Mucosa of stomach (tissue), 1 donor: Measurements from ENCODE around the gene TGIF2.
"Not testable (repeated sequence)": the region's sequence is repeated elsewhere in the genome, so short reads cannot be mapped to it uniquely, and the experiment has no call there.

Experiments
- H3K27me3 ChIP-seq: one replicate; pipeline ENCODE4 v1.7.0; 2013; ENCODE audit warnings: mild to moderate bottlenecking, low read length; ENCODE audit not compliant: control insufficient read depth, insufficient read depth
- H3K36me3 ChIP-seq: one replicate; pipeline ENCODE4 v1.7.0; 2013; ENCODE audit warnings: low read length; ENCODE audit not compliant: control insufficient read depth, insufficient read depth
- H3K4me1 ChIP-seq: one replicate; pipeline ENCODE4 v1.7.0; 2013; ENCODE audit warnings: mild to moderate bottlenecking, low read length; ENCODE audit not compliant: control insufficient read depth, insufficient read depth
- H3K4me3 ChIP-seq: one replicate; pipeline ENCODE4 v1.7.0; 2013; ENCODE audit warnings: low read length
- H3K9ac ChIP-seq: one replicate; pipeline ENCODE4 v1.7.0; 2013; ENCODE audit warnings: mild to moderate bottlenecking, low read length, moderate library complexity
- H3K9me3 ChIP-seq: one replicate; pipeline ENCODE4 v1.7.0; 2013; ENCODE audit warnings: mild to moderate bottlenecking, low read length, moderate library complexity; ENCODE audit not compliant: control insufficient read depth
- donor health status: Pancreatic carcinoma.

The TGIF2 gene

DNA sequence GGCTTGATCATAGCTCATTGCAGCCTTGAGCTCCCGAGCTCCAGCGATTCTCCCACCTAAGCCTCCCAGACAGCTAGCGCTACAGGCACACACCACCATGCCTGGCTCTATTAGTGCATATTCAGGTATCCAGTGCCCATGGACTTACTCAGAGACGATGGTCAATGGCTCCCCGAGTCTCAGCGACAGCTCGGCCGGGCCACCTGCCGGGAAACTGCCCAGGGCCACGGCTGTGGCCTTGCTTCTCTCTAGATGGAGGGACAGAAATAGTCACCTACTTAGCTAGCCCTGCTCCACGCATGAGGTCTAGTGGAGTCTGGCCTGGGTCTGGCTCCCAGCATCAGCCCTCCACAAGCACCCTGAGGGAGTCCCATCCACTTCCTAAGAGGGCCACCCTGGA, 60.9 kb downstream of the TGIF2 start:
- Histone ChIP-seq H3K9me3 (no peaks in the 10 kb centered on the region), H3K9ac (no peak overlapping the region), H3K36me3 (no peaks in the 10 kb centered on the region), H3K4me1 (no peaks in the 10 kb centered on the region), H3K27me3 (no peaks in the 10 kb centered on the region), H3K4me3 (no peak overlapping the region)

DNA sequence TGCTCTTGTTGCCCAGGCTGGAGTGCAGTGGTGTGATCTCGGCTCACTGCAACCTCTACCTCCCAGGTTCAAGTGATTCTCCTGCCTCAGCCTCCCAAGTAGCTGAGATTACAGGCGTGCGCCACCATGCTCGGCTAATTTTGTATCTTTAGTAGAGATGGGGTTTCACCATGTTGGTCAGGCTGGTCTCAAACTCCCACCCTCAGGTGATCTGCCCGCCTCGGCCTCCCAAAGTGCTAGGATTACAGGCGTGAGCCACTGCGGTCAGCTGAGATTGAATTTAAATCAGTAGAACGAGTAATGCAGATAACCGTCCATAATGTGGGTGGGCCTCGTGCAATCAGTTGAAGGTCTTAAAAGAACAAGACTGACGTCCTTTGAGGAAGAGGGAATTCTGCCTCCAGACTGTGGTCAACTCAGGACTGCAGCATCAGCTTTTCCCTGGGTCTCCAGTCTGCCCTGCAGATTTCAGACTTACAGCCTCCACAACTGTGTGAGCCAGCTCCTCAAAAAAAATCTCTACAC, 65.5 kb downstream of the TGIF2 start:
- H3K36me3 ChIP-seq, H3K9ac ChIP-seq, H3K4me1 ChIP-seq, H3K4me3 ChIP-seq, H3K9me3 ChIP-seq, H3K27me3 ChIP-seq: not testable (repeated sequence)

DNA sequence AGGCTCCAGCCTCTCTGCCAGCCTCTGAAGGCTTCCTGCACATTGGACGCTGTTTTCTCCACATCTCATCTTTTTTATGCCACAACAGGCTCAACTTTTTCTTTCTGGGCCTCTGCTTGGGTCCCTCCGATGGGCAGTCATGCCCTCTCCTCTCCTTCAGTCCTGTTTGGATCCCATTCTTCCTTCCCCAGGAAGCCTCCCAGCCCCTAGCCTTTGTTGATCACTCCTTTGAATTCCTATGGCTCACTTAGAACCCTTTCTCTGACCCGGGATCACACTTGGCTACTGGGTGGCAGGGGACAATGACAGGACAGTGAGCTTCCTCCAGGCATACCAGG, 68.1 kb downstream of the TGIF2 start:
- Histone ChIP-seq H3K27me3 (no peaks in the 10 kb centered on the region), H3K36me3 (no peaks in the 10 kb centered on the region), H3K9me3 (no peaks in the 10 kb centered on the region), H3K4me1 (no peaks in the 10 kb centered on the region), H3K9ac (no peak overlapping the region), H3K4me3 (no peak overlapping the region)

DNA sequence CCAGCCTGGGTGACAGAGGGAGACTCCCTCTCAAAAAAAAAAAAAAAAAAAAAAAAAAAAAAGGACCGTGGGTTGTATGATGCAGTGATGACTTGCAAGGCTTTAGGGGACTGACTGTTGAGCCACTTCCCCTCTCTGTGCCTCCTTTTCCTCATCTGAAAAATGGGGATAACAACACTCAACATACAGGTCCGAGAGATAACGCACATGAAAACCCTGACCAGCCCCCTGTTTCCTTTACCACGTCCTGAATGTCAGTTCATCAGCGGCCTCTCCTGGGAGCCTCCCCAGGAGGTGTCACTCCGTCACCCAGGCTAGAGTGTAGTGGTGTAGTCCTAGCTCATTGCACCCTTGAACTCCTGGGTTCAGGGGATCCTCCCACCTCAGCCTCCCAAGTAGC, 68.7 kb downstream of the TGIF2 start:
- no peak overlapping the region for H3K9ac ChIP-seq
- H3K27me3 ChIP-seq: no peaks in the 10 kb centered on the region
- no peaks in the 10 kb centered on the region for H3K9me3 ChIP-seq
- no peak overlapping the region for H3K4me3 ChIP-seq
- H3K36me3 ChIP-seq: no peaks in the 10 kb centered on the region
- no peaks in the 10 kb centered on the region for H3K4me1 ChIP-seq
